Calu3 (cell line): ENCODE data around the gene TNF. TPM values are rescaled to one million over a fixed set of nuclear protein-coding genes. Genes with fewer than 3 reads are reported as not detected.

Experiments used
- BruUV-seq: library from RNA; stranded (reverse); fragments of 400-500 nt; replicated peaks from 2 replicates; lab custom pipeline; 2021; lab: Mats Ljungman, UMichigan
- CTCF ChIA-PET: fragments of 300-600 bp; sonication (Branson Sonifier 250); formaldehyde crosslinking; loops from one replicate; lab custom pipeline; 2022; ENCODE audit warnings: antibody characterized with exemption; lab: Charles Lee
- DNase-seq: peaks from one replicate; pipeline ENCODE4 v3.0.0; 2022
- H3K27ac Mint-ChIP-seq: one replicate; pipeline ENCODE4 v1.8.0; 2022; ENCODE audit warnings: mixed read lengths; ENCODE audit not compliant: unreplicated experiment
- H3K27me3 Mint-ChIP-seq: one replicate; pipeline ENCODE4 v1.8.0; 2022; ENCODE audit warnings: mixed read lengths; ENCODE audit not compliant: unreplicated experiment
- H3K36me3 Mint-ChIP-seq: one replicate; pipeline ENCODE4 v1.8.0; 2022; ENCODE audit warnings: mild to moderate bottlenecking, moderate library complexity, mixed read lengths; ENCODE audit not compliant: insufficient read depth, unreplicated experiment
- H3K4me1 Mint-ChIP-seq: one replicate; pipeline ENCODE4 v1.8.0; 2022; ENCODE audit warnings: mild to moderate bottlenecking, low read depth, mixed read lengths; ENCODE audit not compliant: unreplicated experiment
- H3K4me3 Mint-ChIP-seq: one replicate; pipeline ENCODE4 v1.8.0; 2022; ENCODE audit warnings: mild to moderate bottlenecking, low read depth, moderate library complexity, mixed read lengths; ENCODE audit not compliant: unreplicated experiment
- H3K9me3 Mint-ChIP-seq: one replicate; pipeline ENCODE4 v1.8.0; 2022; ENCODE audit warnings: low read depth, mixed read lengths; ENCODE audit not compliant: unreplicated experiment
- intact Hi-C: fragments of 100-400 bp; cut with micrococcal nuclease; formaldehyde crosslinking; loops from one replicate; pipeline ENCODE4 v1.10.0; 2022; ENCODE audit not compliant: unreplicated experiment
- total RNA-seq: library from RNA; stranded (reverse); gene quantifications from 2 replicates; pipeline ENCODE4 v1.2.3, GENCODE V29; 2022
- TF ChIP-seq, protein P1 (sequence below): fragments of 200-600 bp; IDR thresholded peaks from one replicate; pipeline ENCODE4 v1.8.0; 2022; ENCODE audit warnings: antibody characterized with exemption; ENCODE audit not compliant: unreplicated experiment

The TNF gene
- total RNA-seq, 1 experiment from 2014 or later = 0.68 TPM

- H3K4me3 Mint-ChIP-seq = no peak overlapping the region
- no peaks in the 10 kb centered on the region for H3K36me3 Mint-ChIP-seq
- no TSS peak for BruUV-seq
- no peak overlapping the region for H3K27ac Mint-ChIP-seq
- H3K4me1 Mint-ChIP-seq = no peaks in the 10 kb centered on the region
- CTCF ChIA-PET = interaction anchor here (0.6 to 1.2 kb wide), 2 partner anchors 8 to 45 kb away, joined by 4 to 5 read pairs; no protein-coding TSS in a partner anchor
- no peak for DNase-seq
- intact Hi-C loops = no loop called here
- no peaks in the 10 kb centered on the region for H3K9me3 Mint-ChIP-seq
- H3K27me3 Mint-ChIP-seq = peaks cover 43% of the 10 kb centered on the region
- TF ChIP-seq, protein P1, sequence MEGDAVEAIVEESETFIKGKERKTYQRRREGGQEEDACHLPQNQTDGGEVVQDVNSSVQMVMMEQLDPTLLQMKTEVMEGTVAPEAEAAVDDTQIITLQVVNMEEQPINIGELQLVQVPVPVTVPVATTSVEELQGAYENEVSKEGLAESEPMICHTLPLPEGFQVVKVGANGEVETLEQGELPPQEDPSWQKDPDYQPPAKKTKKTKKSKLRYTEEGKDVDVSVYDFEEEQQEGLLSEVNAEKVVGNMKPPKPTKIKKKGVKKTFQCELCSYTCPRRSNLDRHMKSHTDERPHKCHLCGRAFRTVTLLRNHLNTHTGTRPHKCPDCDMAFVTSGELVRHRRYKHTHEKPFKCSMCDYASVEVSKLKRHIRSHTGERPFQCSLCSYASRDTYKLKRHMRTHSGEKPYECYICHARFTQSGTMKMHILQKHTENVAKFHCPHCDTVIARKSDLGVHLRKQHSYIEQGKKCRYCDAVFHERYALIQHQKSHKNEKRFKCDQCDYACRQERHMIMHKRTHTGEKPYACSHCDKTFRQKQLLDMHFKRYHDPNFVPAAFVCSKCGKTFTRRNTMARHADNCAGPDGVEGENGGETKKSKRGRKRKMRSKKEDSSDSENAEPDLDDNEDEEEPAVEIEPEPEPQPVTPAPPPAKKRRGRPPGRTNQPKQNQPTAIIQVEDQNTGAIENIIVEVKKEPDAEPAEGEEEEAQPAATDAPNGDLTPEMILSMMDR = no peak
These were observed 32.0 kb downstream of the TNF start for GRCh38 chr6:31607317-31607716.

GRCh38 chr6:31609519-31610406 is 34.4 kb downstream of the TNF start:
- BruUV-seq = no TSS peak
- Mint-ChIP-seq H3K36me3 (no peaks in the 10 kb centered on the region), H3K27ac (no peak overlapping the region)

GRCh38 chr6:31610968-31611367 is 35.6 kb downstream of the TNF start:
- no peaks in the 10 kb centered on the region for H3K4me1 Mint-ChIP-seq
- no peaks in the 10 kb centered on the region for H3K36me3 Mint-ChIP-seq
- intact Hi-C loops = no loop called here
- no peak for DNase-seq
- peaks cover 42% of the 10 kb centered on the region for H3K27me3 Mint-ChIP-seq
- no TSS peak for BruUV-seq
- H3K4me3 Mint-ChIP-seq = no peak overlapping the region
- H3K27ac Mint-ChIP-seq = no peak overlapping the region
- CTCF ChIA-PET = interaction anchor here (0.7 to 1.0 kb wide), 2 partner anchors 13 to 244 kb away, joined by 4 read pairs; no protein-coding TSS in a partner anchor
- H3K9me3 Mint-ChIP-seq = no peaks in the 10 kb centered on the region
- TF ChIP-seq, protein P1 = no peak

More at GRCh38 chr6:31609519-31610406, 34.4 kb downstream of the TNF start:
- Mint-ChIP-seq H3K4me3 (no peak overlapping the region), H3K9me3 (no peaks in the 10 kb centered on the region), H3K4me1 (no peaks in the 10 kb centered on the region), H3K27me3 (peaks cover 33% of the 10 kb centered on the region)
- intact Hi-C loops = no loop called here
- TF ChIP-seq, protein P1 = no peak
- CTCF ChIA-PET = interaction anchor here (0.7 to 1.3 kb wide), 4 partner anchors 11 to 218 kb away, joined by 3 to 6 read pairs (median 3); no protein-coding TSS in a partner anchor
- DNase-seq = no peak

GRCh38 chr6:31614075-31614619 is 38.8 kb downstream of the TNF start:
- DNase-seq = no peak
- no TSS peak for BruUV-seq
- TF ChIP-seq, protein P1 = no peak
- Mint-ChIP-seq H3K4me1 (no peaks in the 10 kb centered on the region), H3K9me3 (no peaks in the 10 kb centered on the region), H3K36me3 (no peaks in the 10 kb centered on the region), H3K27ac (no peak overlapping the region), H3K27me3 (peaks cover 53% of the 10 kb centered on the region), H3K4me3 (no peak overlapping the region)
- intact Hi-C loops = no loop called here
- CTCF ChIA-PET = interaction anchor here (1.1 kb wide), 1 partner anchor 16 kb away, joined by 4 read pairs; no protein-coding TSS in a partner anchor
